H1 (cell line): ENCODE data around the gene SPPL2A. TPM values are rescaled to one million over a fixed set of nuclear protein-coding genes. Genes with fewer than 3 reads are reported as not detected.

Experiments
- CTCF ChIA-PET: fragments of 300-600 bp; sonication (Branson Sonifier 250); formaldehyde crosslinking; loops from one replicate; lab custom pipeline; 2021; ENCODE audit not compliant: partially characterized antibody; lab: Charles Lee
- POLR2A ChIA-PET: fragments of 300-600 bp; sonication (Branson Sonifier 250); formaldehyde crosslinking; loops from one replicate; lab custom pipeline; 2021; ENCODE audit warnings: inconsistent platforms; ENCODE audit not compliant: partially characterized antibody; lab: Charles Lee
- DNase-seq, 2 experiments: peaks; one replicate each; pipeline versions ENCODE4 v3.0.0 to v3.0.0-alpha.2; 2010 to 2022; ENCODE audit warnings: low spot score in 2 of 2, low read depth in 1 of 2, mixed read lengths in 1 of 2
- FAIRE-seq: peaks from 2 replicates; lab custom pipeline; 2011; peaks lifted over from hg19 to GRCh38; lab: Jason Lieb, UNC
- H2AFZ ChIP-seq: 2 replicates; pipeline ENCODE4 v1.8.1; 2012; ENCODE audit warnings: low read length, inconsistent platforms
- H2AK5ac ChIP-seq: 2 replicates; pipeline ENCODE4 v1.6.1; 2013; ENCODE audit warnings: low read depth, low read length
- H2BK120ac ChIP-seq: replicated peaks from 2 replicates; pipeline ENCODE3; 2013; ENCODE audit warnings: low read depth, low read length, inconsistent platforms
- H2BK12ac ChIP-seq: 2 replicates; pipeline ENCODE4 v1.6.1; 2013; ENCODE audit warnings: low read depth, low read length
- H2BK15ac ChIP-seq: 2 replicates; pipeline ENCODE4 v1.6.1; 2013; ENCODE audit warnings: low read length
- H2BK20ac ChIP-seq: 2 replicates; pipeline ENCODE4 v1.6.1; 2013; ENCODE audit warnings: low read length
- H2BK5ac ChIP-seq: 2 replicates; pipeline ENCODE4 v1.6.1; 2013; ENCODE audit warnings: low read depth, low read length
- H3K14ac ChIP-seq: 2 replicates; pipeline ENCODE4 v1.6.1; 2013; ENCODE audit warnings: inconsistent platforms; ENCODE audit not compliant: insufficient read length
- H3K18ac ChIP-seq: 2 replicates; pipeline ENCODE4 v1.6.1; 2013; ENCODE audit warnings: low read length; ENCODE audit errors: extremely low read depth
- H3K23ac ChIP-seq: 2 replicates; pipeline ENCODE4 v1.6.1; 2013; ENCODE audit warnings: inconsistent platforms; ENCODE audit not compliant: insufficient read length
- H3K23me2 ChIP-seq: 2 replicates; pipeline ENCODE4 v1.6.1; 2013; ENCODE audit warnings: low read depth, low read length
- H3K27ac ChIP-seq: 2 replicates; pipeline ENCODE4 v1.6.1; 2011; ENCODE audit warnings: low read depth, low read length, inconsistent platforms
- H3K27me3 ChIP-seq, 4 experiments: replicated peaks in 1 of 4; 1 replicate in 1 of 4; 2 replicates in 3 of 4; pipeline versions ENCODE4 v1.6.1 to v1.8.1; 2011 to 2013; ENCODE audit warnings: low read length in 3 of 4, mild to moderate bottlenecking in 3 of 4, inconsistent platforms in 2 of 4, mixed read lengths in 2 of 4, moderate library complexity in 1 of 4; ENCODE audit not compliant: control insufficient read depth in 3 of 4, insufficient read depth in 3 of 4; ENCODE audit errors: extremely low read depth in 1 of 4
- H3K36me3 ChIP-seq, 4 experiments: 2 replicates each; pipeline versions ENCODE4 v1.6.1 to v1.8.1; 2011 to 2013; ENCODE audit warnings: mild to moderate bottlenecking in 4 of 4, low read length in 3 of 4, moderate library complexity in 2 of 4, control low read depth in 1 of 4, inconsistent platforms in 1 of 4; ENCODE audit not compliant: insufficient read depth in 4 of 4, control insufficient read depth in 2 of 4
- H3K4ac ChIP-seq: replicated peaks from 2 replicates; pipeline ENCODE3; 2013; ENCODE audit warnings: low read length, low read depth, mixed read lengths, inconsistent platforms; ENCODE audit not compliant: insufficient read length
- H3K4me1 ChIP-seq, 4 experiments: replicated peaks in 1 of 4; 1 replicate in 1 of 4; 2 replicates in 3 of 4; pipeline versions ENCODE4 v1.6.1 to v1.8.1; 2011 to 2013; ENCODE audit warnings: low read length in 3 of 4, inconsistent platforms in 2 of 4, mixed read lengths in 1 of 4; ENCODE audit not compliant: insufficient read depth in 4 of 4, control insufficient read depth in 3 of 4
- H3K4me2 ChIP-seq, 2 experiments: 2 replicates each; pipeline versions ENCODE4 v1.6.1 to v1.8.1; 2011 to 2013; ENCODE audit warnings: low read depth in 2 of 2, low read length in 2 of 2, control low read depth in 1 of 2, inconsistent platforms in 1 of 2, mild to moderate bottlenecking in 1 of 2; ENCODE audit not compliant: insufficient read depth in 1 of 2
- H3K4me3 ChIP-seq, 4 experiments: fragments of 200-600, 300-600 bp in 1 of 4; sonication (generic), shearing (Covaris generic), sonication (Bioruptor Twin) in 1 of 4; 2 replicates each; pipeline versions ENCODE4 v1.5.1 to v1.8.1; 2011 to 2016; ENCODE audit warnings: low read length in 4 of 4, low read depth in 3 of 4, control low read depth in 2 of 4, inconsistent platforms in 2 of 4, mild to moderate bottlenecking in 2 of 4, mixed read lengths in 1 of 4, moderate library complexity in 1 of 4; ENCODE audit not compliant: insufficient read depth in 2 of 4; ENCODE audit errors: extremely low read depth in 1 of 4
- H3K56ac ChIP-seq: replicated peaks from 2 replicates; pipeline ENCODE3; 2013; ENCODE audit warnings: low read depth, mild to moderate bottlenecking, mixed read lengths, low read length, inconsistent platforms; ENCODE audit not compliant: insufficient read length
- H3K79me1 ChIP-seq: 2 replicates; pipeline ENCODE4 v1.6.1; 2013; ENCODE audit warnings: low read depth, low read length, control low read depth
- H3K79me2 ChIP-seq, 2 experiments: 2 replicates each; pipeline versions ENCODE4 v1.6.1 to v1.8.1; 2012 to 2013; ENCODE audit warnings: low read length in 2 of 2, mild to moderate bottlenecking in 2 of 2, inconsistent platforms in 1 of 2; ENCODE audit not compliant: insufficient read depth in 2 of 2, control insufficient read depth in 1 of 2
- H3K9ac ChIP-seq, 4 experiments: replicated peaks in 1 of 4; 1 replicate in 1 of 4; 2 replicates in 3 of 4; pipeline versions ENCODE4 v1.6.1 to v1.8.1; 2011 to 2013; ENCODE audit warnings: low read depth in 3 of 4, low read length in 3 of 4, control low read depth in 2 of 4, mild to moderate bottlenecking in 2 of 4, moderate library complexity in 2 of 4, inconsistent platforms in 1 of 4; ENCODE audit errors: extremely low read depth in 1 of 4
- H3K9me3 ChIP-seq, 2 experiments: 2 replicates each; pipeline versions ENCODE4 v1.6.1 to v1.8.1; 2012 to 2013; ENCODE audit warnings: mild to moderate bottlenecking in 2 of 2, moderate library complexity in 2 of 2, control low read depth in 1 of 2, inconsistent platforms in 1 of 2, low read depth in 1 of 2, low read length in 1 of 2, mixed read lengths in 1 of 2; ENCODE audit not compliant: insufficient read depth in 2 of 2
- H4K20me1 ChIP-seq, 2 experiments: replicated peaks in 1 of 2; 2 replicates each; pipeline versions ENCODE3 to v1.8.1; 2011 to 2013; ENCODE audit warnings: inconsistent platforms in 2 of 2, low read length in 2 of 2, mild to moderate bottlenecking in 1 of 2; ENCODE audit not compliant: insufficient read depth in 2 of 2, control insufficient read depth in 1 of 2
- H4K5ac ChIP-seq: 2 replicates; pipeline ENCODE4 v1.6.1; 2013; ENCODE audit warnings: low read length, low read depth, mixed read lengths, inconsistent platforms; ENCODE audit not compliant: insufficient read length
- H4K8ac ChIP-seq: 2 replicates; pipeline ENCODE4 v1.8.0; 2013; ENCODE audit warnings: mild to moderate bottlenecking, moderate library complexity, low read length, inconsistent platforms; ENCODE audit not compliant: insufficient read depth; ENCODE audit errors: extremely low read depth
- H4K91ac ChIP-seq: replicated peaks from 2 replicates; pipeline ENCODE3; 2013; ENCODE audit warnings: low read length, mixed read lengths, inconsistent platforms; ENCODE audit not compliant: insufficient read length
- EGR1 ChIP-seq: IDR thresholded peaks from 2 replicates; pipeline ENCODE4 v1.6.1; 2011; ENCODE audit warnings: low read depth, low read length, borderline replicate concordance
- EP300 ChIP-seq, 2 experiments: IDR thresholded peaks; 1 replicate in 1 of 2; 2 replicates in 1 of 2; pipeline ENCODE4 v1.6.1; 2011 to 2012; ENCODE audit warnings: low read depth in 2 of 2, low read length in 2 of 2, mild to moderate bottlenecking in 2 of 2, borderline replicate concordance in 1 of 2, inconsistent platforms in 1 of 2, moderate library complexity in 1 of 2
- HDAC2 ChIP-seq, 2 experiments: fragments of 300-600 bp in 1 of 2; sonication (generic) in 1 of 2; IDR thresholded peaks; 2 replicates each; pipeline ENCODE4 v1.6.1; 2011 to 2012; ENCODE audit warnings: low read depth in 2 of 2, low read length in 2 of 2, mild to moderate bottlenecking in 2 of 2, moderate library complexity in 2 of 2, borderline replicate concordance in 1 of 2, inconsistent platforms in 1 of 2
- KDM1A ChIP-seq: fragments of 200-600, 300-600 bp; sonication (generic); IDR thresholded peaks from 2 replicates; pipeline ENCODE4 v1.7.1; 2016; ENCODE audit warnings: mild to moderate bottlenecking, low read length, borderline replicate concordance
- NRF1 ChIP-seq: IDR thresholded peaks from 2 replicates; pipeline ENCODE4 v1.6.1; 2011; ENCODE audit warnings: mild to moderate bottlenecking, low read depth, low read length, improper control_type of control experiment
- POLR2A ChIP-seq, 2 experiments: IDR thresholded peaks; 1 replicate in 1 of 2; 2 replicates in 1 of 2; pipeline ENCODE4 v1.6.1; 2011; ENCODE audit warnings: low read depth in 2 of 2, low read length in 2 of 2, mild to moderate bottlenecking in 2 of 2; ENCODE audit errors: control extremely low read depth in 1 of 2
- TAF1 ChIP-seq: IDR thresholded peaks from 2 replicates; pipeline ENCODE4 v1.6.1; 2011; ENCODE audit warnings: mild to moderate bottlenecking, low read depth, low read length
- TEAD4 ChIP-seq: IDR thresholded peaks from 2 replicates; pipeline ENCODE4 v1.6.1; 2012; ENCODE audit warnings: low read depth, low read length, inconsistent platforms, mixed read lengths
- polyA plus RNA-seq, 7 experiments: library from polyadenylated mRNA; depleted of rRNA in 3 of 7; stranded (reverse) in 5 of 7; unstranded in 2 of 7; fragments of >200 nt in 5 of 7; fragments of 200-250 nt in 2 of 7; gene quantifications; 1 replicate in 5 of 7; 2 replicates in 1 of 7; 4 replicates in 1 of 7; pipeline versions ENCODE4 v1.2.1 to v1.2.3, GENCODE V29; 2011 to 2013; ENCODE audit warnings: missing spikeins in 2 of 7, mixed read lengths in 2 of 7
- total RNA-seq: library from RNA; stranded (reverse); fragmentation: NEBNext Ultra II Directional; extraction: Animal tissue kit (Norgen Biotek cat#: 25700); gene quantifications from 2 replicates; pipeline ENCODE4 v1.2.1, GENCODE V29; 2021

Gene SPPL2A
- total and polyA plus RNA-seq, 2 of the 8 experiments (the other 6 are each of a cell fraction or from before 2014, with no cell fraction given): 15.6 to 52.9 TPM

- Histone ChIP-seq H4K20me1 (no peaks in the 10 kb centered on the region), H3K9me3 (no peaks in the 10 kb centered on the region), H4K5ac (no peak overlapping the region), H3K27ac (no peak overlapping the region), H3K23me2 (no peaks in the 10 kb centered on the region), H2AK5ac (no peak overlapping the region), H3K4me2 (no peak overlapping the region), H3K79me2 (no peaks in the 10 kb centered on the region), H3K79me1 (no peaks in the 10 kb centered on the region), H3K4me1 (no peaks in the 10 kb centered on the region), H3K23ac (no peak overlapping the region), H3K18ac (no peak overlapping the region), H4K91ac (no peak overlapping the region), H2BK12ac (no peak overlapping the region), H2BK120ac (no peak overlapping the region), H4K8ac (no peak overlapping the region), H3K4me3 (no peak overlapping the region), H3K4ac (no peak overlapping the region), H3K56ac (no peak overlapping the region), H3K36me3 (no peaks in the 10 kb centered on the region; a peak in 1 of 8 replicates), H2BK5ac (no peak overlapping the region), H3K27me3 (no peaks in the 10 kb centered on the region), H3K14ac (no peak overlapping the region), H2BK20ac (no peak overlapping the region), H3K9ac (no peak overlapping the region), H2AFZ (no peak overlapping the region), H2BK15ac (no peak overlapping the region)
- DNase-seq: no peak
- no peak for FAIRE-seq
- no peak for TF ChIP-seq KDM1A
- TF ChIP-seq EGR1: no peak
- no peak for TF ChIP-seq TAF1
- TF ChIP-seq POLR2A (IDR thresholded peaks at IDR 0.05; ENCODE audit: control extremely low read depth in 1 of 2, low read depth in 2 of 2, low read length in 2 of 2): no peak
- TF ChIP-seq NRF1: no peak
- no peak for TF ChIP-seq EP300 (IDR thresholded peaks at IDR 0.05; ENCODE audit: borderline replicate concordance in 1 of 2, low read depth in 2 of 2, low read length in 2 of 2)
- TF ChIP-seq HDAC2 (IDR thresholded peaks at IDR 0.05; ENCODE audit: borderline replicate concordance in 1 of 2, low read depth in 2 of 2, low read length in 2 of 2): no peak
- TF ChIP-seq TEAD4: no peak
- ChIA-PET CTCF (interaction anchor here (0.8 kb wide), 1 partner anchor 14 kb away, joined by 3 read pairs; no protein-coding TSS in a partner anchor), POLR2A (no interaction called here)
These were observed 54.9 kb downstream of the SPPL2A start for GRCh38 chr15:50710585-50710984.
